ENCODE results near the gene PSD. TPM values are rescaled to one million over a fixed set of nuclear protein-coding genes. Genes with fewer than 3 reads are reported as not detected.
A peak's percentile ranks its signal among the peaks of the same experiment; 100 is the strongest.

The PSD gene
- total and polyA plus RNA-seq, 9 of the 15 experiments (the other 6 are each of a cell fraction or from before 2014, with no cell fraction given), result 0.11 to 1.7 (median 0.54) TPM; not detected in 2

DNA sequence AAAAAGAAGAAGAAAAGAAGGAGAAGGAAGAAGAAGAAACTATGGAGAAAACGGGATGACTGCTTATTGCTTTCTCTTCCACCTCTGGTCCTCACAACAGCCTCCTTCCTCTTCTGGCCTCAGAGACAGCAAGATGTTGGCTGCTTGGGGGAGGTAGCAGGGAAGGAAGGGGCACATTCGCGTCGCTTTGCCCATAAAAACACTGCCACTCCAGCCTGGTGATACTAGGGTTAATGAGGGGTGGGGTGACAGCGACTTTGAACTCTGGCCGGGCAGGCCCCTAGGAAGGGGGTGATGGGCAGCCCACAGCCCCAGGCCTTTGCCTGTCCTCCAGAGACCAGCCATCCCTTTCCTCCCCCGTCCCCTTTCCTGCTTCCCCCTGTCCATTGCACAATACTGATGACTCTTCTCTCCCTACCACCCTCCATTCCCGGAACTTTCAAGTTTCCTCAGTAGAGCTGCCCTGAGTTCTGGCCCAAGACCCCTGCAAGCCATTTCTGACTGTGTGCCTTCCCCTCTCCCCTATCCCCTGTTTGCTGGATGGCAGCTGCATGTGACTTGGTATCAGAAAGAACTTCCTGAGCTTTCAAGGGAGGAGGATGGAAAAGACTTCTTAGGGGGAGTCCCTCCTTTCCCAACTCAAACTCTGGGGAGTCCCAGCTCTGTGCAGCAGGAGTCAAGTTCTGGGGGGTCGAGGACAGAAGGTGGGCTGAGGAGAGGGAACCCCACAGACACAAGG lies 16.0 kb upstream of the PSD start (continued):
- peak; percentile 68 for TF ChIP-seq PRDM10 (IDR thresholded peaks at IDR 0.05; ENCODE audit: partially characterized antibody)
- TF ChIP-seq ZNF695 (CRISPR knock-in tag; IDR thresholded peaks at IDR 0.05), result no peak
- TF ChIP-seq ZNF124 (CRISPR knock-in tag; IDR thresholded peaks at IDR 0.05), result no peak
- TF ChIP-seq RBM39 (optimal IDR thresholded peaks at IDR 0.05; ENCODE audit: low read depth, low read length), result no peak
- TF ChIP-seq, protein P1, sequence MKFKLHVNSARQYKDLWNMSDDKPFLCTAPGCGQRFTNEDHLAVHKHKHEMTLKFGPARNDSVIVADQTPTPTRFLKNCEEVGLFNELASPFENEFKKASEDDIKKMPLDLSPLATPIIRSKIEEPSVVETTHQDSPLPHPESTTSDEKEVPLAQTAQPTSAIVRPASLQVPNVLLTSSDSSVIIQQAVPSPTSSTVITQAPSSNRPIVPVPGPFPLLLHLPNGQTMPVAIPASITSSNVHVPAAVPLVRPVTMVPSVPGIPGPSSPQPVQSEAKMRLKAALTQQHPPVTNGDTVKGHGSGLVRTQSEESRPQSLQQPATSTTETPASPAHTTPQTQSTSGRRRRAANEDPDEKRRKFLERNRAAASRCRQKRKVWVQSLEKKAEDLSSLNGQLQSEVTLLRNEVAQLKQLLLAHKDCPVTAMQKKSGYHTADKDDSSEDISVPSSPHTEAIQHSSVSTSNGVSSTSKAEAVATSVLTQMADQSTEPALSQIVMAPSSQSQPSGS (CRISPR knock-in tag; IDR thresholded peaks at IDR 0.05), result no peak
- TF ChIP-seq ZNF174 (CRISPR knock-in tag; IDR thresholded peaks at IDR 0.05), result no peak
- TF ChIP-seq CREM (IDR thresholded peaks at IDR 0.05; ENCODE audit: low read depth), result 0 out of 2 replicates have a peak, but pooled peaks have one; percentile 33
- TF ChIP-seq ZNF253 (CRISPR knock-in tag; conservative IDR thresholded peaks at IDR 0.05), result no peak
- peak; percentile 14; the same call in 1 of the 2 replicates for TF ChIP-seq USF1 (CRISPR knock-in tag; IDR thresholded peaks at IDR 0.05)
- no peak for TF ChIP-seq MYBL2 (IDR thresholded peaks at IDR 0.05; ENCODE audit: low read depth)
- TF ChIP-seq MYBL2 (CRISPR knock-in tag; IDR thresholded peaks at IDR 0.05; ENCODE audit: borderline replicate concordance), result no peak
- TF ChIP-seq ZBTB8A (IDR thresholded peaks at IDR 0.05; ENCODE audit: partially characterized antibody), result no peak
